RWPE2 (cell line): ENCODE results near the gene AMER1.

ENCODE experiments used
- ATAC-seq: fragments of 200-7000 bp; cut with Tn5 transposase; 3 replicates; pipeline ENCODE4 v1.9.1; 2021; ENCODE audit warnings: low read depth
- DNase-seq: peaks from one replicate; pipeline ENCODE4 v3.0.0-alpha.2; 2020; ENCODE audit warnings: low spot score
- H3K27ac ChIP-seq: fragments of 450-650 bp; 2 replicates; pipeline ENCODE4 v1.5.1; 2017; ENCODE audit warnings: mild to moderate bottlenecking; ENCODE audit not compliant: poor library complexity, severe bottlenecking
- H3K27me3 ChIP-seq: fragments of 250-450 bp; sonication (Bioruptor Pico); 2 replicates; pipeline ENCODE4 v1.5.1; 2021; ENCODE audit warnings: mild to moderate bottlenecking, moderate library complexity; ENCODE audit not compliant: insufficient read depth, poor library complexity, severe bottlenecking
- H3K36me3 ChIP-seq: fragments of 250-450 bp; sonication (Bioruptor Pico); 2 replicates; pipeline ENCODE4 v1.5.1; 2020; ENCODE audit warnings: low read depth, mild to moderate bottlenecking, moderate library complexity
- H3K4me1 ChIP-seq: fragments of 250-450 bp; sonication (Bioruptor Pico); 2 replicates; pipeline ENCODE4 v1.5.1; 2021; ENCODE audit warnings: mild to moderate bottlenecking, moderate library complexity; ENCODE audit not compliant: insufficient read depth, poor library complexity, severe bottlenecking
- H3K4me3 ChIP-seq: fragments of 250-450 bp; sonication (Bioruptor Pico); 2 replicates; pipeline ENCODE4 v1.5.1; 2021; ENCODE audit warnings: mild to moderate bottlenecking, moderate library complexity; ENCODE audit not compliant: severe bottlenecking
- H3K9me3 ChIP-seq: fragments of 250-450 bp; sonication (Bioruptor Pico); 2 replicates; pipeline ENCODE4 v1.5.1; 2021; ENCODE audit warnings: mild to moderate bottlenecking, moderate library complexity; ENCODE audit not compliant: severe bottlenecking
- TF ChIP-seq, protein P1 (sequence below): fragments of 450-650 bp; IDR thresholded peaks from one replicate; pipeline ENCODE4 v1.5.1; 2017; ENCODE audit warnings: mild to moderate bottlenecking, moderate library complexity; ENCODE audit not compliant: poor library complexity, severe bottlenecking

Gene AMER1

DNA sequence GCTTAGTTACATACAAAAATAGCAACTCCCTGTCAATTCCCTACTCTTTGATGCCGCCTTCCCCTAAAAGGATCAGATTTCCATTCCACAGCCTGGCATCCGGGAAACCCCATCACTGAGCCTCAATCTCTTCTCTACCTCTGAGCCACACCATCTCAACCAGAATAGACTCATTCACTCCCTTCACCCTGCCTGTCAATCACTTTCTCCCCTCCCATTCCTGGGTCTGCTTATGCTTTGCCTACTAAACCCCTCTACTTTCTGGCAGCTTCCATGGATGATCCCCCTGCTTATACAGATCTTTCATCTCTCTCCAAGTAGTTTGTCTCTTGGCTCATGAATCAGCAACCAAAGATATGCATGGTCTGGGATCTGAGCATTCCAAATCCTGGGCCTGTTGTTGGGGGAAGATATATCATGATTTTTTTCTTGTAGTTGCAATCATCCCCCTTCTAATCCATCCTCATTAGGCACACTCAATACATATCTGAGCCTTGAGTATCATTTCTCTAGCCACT, 2.6 kb downstream of the AMER1 start:
- DNase-seq: no peak
- Histone ChIP-seq H3K4me3 (no peak overlapping the region), H3K27me3 (no peaks in the 10 kb centered on the region), H3K36me3 (no peaks in the 10 kb centered on the region), H3K27ac (no peak overlapping the region), H3K9me3 (no peaks in the 10 kb centered on the region), H3K4me1 (no peaks in the 10 kb centered on the region)
- ATAC-seq: no peak
- TF ChIP-seq, protein P1, sequence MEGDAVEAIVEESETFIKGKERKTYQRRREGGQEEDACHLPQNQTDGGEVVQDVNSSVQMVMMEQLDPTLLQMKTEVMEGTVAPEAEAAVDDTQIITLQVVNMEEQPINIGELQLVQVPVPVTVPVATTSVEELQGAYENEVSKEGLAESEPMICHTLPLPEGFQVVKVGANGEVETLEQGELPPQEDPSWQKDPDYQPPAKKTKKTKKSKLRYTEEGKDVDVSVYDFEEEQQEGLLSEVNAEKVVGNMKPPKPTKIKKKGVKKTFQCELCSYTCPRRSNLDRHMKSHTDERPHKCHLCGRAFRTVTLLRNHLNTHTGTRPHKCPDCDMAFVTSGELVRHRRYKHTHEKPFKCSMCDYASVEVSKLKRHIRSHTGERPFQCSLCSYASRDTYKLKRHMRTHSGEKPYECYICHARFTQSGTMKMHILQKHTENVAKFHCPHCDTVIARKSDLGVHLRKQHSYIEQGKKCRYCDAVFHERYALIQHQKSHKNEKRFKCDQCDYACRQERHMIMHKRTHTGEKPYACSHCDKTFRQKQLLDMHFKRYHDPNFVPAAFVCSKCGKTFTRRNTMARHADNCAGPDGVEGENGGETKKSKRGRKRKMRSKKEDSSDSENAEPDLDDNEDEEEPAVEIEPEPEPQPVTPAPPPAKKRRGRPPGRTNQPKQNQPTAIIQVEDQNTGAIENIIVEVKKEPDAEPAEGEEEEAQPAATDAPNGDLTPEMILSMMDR: no peak

DNA sequence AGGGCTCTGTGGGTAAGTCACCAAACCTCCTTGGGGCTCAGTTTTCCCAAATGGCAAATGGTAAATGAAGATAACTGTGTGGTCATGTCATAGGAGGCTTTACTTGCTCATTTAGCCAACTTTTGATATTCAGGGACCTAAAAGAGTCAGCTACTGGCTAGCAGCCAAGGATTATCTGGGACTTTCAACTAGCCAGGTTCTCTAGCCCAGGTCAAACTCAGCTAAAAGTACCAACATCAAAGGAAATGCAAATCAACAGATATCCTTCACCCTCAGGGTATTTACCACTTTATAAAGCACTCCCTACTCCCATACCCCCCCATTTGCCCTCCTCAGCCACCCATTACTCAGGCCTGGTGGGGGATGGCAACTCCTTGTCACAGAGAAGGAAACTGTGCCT, 7.5 kb downstream of the AMER1 start:
- DNase-seq (no peak), ATAC-seq (no peak)
- no peaks in the 10 kb centered on the region for H3K27me3 ChIP-seq
- H3K9me3 ChIP-seq: no peaks in the 10 kb centered on the region
- H3K4me1 ChIP-seq: no peaks in the 10 kb centered on the region
- TF ChIP-seq, protein P1: no peak
- H3K36me3 ChIP-seq: no peaks in the 10 kb centered on the region
- H3K27ac ChIP-seq: no peak overlapping the region
- no peak overlapping the region for H3K4me3 ChIP-seq

DNA sequence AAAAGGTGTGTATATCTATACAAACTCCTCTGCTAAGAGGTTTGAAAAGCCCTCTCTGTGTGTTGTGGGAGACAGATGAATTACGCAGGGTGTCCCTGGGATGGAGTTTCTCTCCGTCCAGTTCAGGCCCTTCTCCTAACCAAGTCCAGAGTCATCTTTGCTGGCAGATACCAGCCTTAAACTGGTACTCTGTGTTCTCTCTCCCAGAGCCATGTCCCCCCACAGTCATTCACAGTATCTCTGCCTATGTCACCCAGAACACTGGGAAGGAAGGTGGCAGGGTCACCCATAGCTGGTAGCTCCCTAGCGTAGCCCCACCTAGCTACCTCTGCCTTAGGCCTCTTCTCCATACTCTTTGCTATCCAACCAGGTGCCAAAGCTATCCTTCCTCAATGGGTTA, 8.9 kb downstream of the AMER1 start:
- H3K9me3 ChIP-seq: no peaks in the 10 kb centered on the region
- no peaks in the 10 kb centered on the region for H3K27me3 ChIP-seq
- H3K36me3 ChIP-seq: no peaks in the 10 kb centered on the region
- ATAC-seq (no peak), DNase-seq (no peak)
- H3K27ac ChIP-seq: no peak overlapping the region
- TF ChIP-seq, protein P1: no peak
- no peaks in the 10 kb centered on the region for H3K4me1 ChIP-seq
- H3K4me3 ChIP-seq: no peak overlapping the region

DNA sequence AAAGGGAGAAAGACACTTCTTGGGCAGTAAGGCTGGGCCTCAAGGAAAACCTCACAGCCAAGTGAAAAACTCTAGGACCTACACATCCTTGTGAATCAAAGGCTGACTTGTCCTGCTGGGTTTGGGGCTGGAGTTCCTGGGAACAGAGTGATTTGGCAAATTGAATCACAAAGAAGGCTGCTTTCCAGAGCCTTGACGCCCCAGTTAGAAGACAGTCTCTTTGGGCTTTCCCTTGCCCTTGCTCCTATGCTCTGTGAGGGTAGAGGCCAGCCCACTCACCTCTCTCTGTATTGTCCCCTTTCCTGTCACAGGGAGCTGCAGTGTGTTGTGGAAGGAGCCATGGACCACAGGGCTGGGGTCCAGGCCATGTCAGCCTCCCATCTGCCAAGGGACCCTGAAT, 9.6 kb downstream of the AMER1 start:
- no peaks in the 10 kb centered on the region for H3K9me3 ChIP-seq
- DNase-seq (no peak), ATAC-seq (no peak)
- no peak overlapping the region for H3K4me3 ChIP-seq
- TF ChIP-seq, protein P1: no peak
- H3K36me3 ChIP-seq: no peaks in the 10 kb centered on the region
- no peaks in the 10 kb centered on the region for H3K4me1 ChIP-seq
- H3K27ac ChIP-seq: no peak overlapping the region
- no peaks in the 10 kb centered on the region for H3K27me3 ChIP-seq

DNA sequence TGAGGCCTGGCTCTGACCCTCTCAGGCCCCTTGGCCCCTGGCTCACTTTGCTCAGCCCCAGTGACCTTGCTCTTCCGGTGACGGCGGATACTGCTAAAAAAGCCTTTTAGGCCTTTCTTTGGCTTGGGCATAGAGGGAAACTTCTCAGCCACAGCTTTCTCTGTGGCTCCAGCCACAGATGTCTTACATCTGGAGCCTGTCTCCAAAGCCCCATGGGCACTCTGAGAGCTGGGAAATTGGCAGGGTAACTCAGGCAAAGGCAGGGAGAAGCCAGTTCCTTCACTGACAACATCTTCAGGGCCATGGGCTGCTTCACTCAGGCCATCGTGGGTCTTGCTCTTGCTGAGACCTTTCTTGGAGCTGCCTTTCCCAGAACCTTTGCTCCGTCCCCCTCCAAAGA, 12.8 kb downstream of the AMER1 start:
- Histone ChIP-seq H3K27ac (no peak overlapping the region), H3K36me3 (no peaks in the 10 kb centered on the region), H3K27me3 (no peaks in the 10 kb centered on the region), H3K4me1 (no peaks in the 10 kb centered on the region), H3K9me3 (no peaks in the 10 kb centered on the region), H3K4me3 (no peak overlapping the region)
- DNase-seq (no peak), ATAC-seq (no peak)
- TF ChIP-seq, protein P1: no peak
